ENCODE data around the gene GGT1. TPM values are rescaled to one million over a fixed set of nuclear protein-coding genes. Genes with fewer than 3 reads are reported as not detected.

GGT1 gene
- total RNA-seq, 1 donor from 2014 or later = 1.8 TPM

DNA sequence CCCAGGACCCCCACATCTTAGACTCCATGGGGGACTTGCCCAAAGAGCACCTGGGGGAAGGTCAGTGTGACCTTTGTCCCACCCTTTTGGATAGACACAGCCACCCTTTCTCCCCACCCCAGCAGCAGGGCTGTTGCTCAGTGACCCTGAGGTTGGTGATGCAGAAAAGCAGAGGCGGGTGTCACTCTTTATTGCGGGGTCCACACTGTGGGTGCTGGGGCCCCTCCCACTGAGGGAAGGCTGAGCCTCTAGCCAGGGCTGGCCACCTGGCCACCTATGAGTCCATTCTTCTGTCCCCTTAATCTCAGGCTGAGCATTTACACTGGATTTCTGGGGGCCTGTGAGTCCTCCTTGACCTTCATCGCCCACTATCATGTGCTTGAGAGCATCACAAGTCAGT is 17.5 kb upstream of the GGT1 start:
- Mint-ChIP-seq H3K4me1 (ENCODE audit: low read depth) (peaks cover 20% of the 10 kb centered on the region), H3K27ac (ENCODE audit: unreplicated experiment) (no peak overlapping the region), H3K27me3 (ENCODE audit: low read depth) (no peaks in the 10 kb centered on the region), H3K4me3 (ENCODE audit: unreplicated experiment) (no peak overlapping the region), H3K36me3 (ENCODE audit: low read depth) (no peaks in the 10 kb centered on the region), H3K9me3 (ENCODE audit: low read depth) (no peaks in the 10 kb centered on the region)
- TF ChIP-seq, protein P1, sequence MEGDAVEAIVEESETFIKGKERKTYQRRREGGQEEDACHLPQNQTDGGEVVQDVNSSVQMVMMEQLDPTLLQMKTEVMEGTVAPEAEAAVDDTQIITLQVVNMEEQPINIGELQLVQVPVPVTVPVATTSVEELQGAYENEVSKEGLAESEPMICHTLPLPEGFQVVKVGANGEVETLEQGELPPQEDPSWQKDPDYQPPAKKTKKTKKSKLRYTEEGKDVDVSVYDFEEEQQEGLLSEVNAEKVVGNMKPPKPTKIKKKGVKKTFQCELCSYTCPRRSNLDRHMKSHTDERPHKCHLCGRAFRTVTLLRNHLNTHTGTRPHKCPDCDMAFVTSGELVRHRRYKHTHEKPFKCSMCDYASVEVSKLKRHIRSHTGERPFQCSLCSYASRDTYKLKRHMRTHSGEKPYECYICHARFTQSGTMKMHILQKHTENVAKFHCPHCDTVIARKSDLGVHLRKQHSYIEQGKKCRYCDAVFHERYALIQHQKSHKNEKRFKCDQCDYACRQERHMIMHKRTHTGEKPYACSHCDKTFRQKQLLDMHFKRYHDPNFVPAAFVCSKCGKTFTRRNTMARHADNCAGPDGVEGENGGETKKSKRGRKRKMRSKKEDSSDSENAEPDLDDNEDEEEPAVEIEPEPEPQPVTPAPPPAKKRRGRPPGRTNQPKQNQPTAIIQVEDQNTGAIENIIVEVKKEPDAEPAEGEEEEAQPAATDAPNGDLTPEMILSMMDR (IDR thresholded peaks at IDR 0.05) = no peak
- peak; percentile 48 for DNase-seq (ENCODE audit: low spot score)

DNA sequence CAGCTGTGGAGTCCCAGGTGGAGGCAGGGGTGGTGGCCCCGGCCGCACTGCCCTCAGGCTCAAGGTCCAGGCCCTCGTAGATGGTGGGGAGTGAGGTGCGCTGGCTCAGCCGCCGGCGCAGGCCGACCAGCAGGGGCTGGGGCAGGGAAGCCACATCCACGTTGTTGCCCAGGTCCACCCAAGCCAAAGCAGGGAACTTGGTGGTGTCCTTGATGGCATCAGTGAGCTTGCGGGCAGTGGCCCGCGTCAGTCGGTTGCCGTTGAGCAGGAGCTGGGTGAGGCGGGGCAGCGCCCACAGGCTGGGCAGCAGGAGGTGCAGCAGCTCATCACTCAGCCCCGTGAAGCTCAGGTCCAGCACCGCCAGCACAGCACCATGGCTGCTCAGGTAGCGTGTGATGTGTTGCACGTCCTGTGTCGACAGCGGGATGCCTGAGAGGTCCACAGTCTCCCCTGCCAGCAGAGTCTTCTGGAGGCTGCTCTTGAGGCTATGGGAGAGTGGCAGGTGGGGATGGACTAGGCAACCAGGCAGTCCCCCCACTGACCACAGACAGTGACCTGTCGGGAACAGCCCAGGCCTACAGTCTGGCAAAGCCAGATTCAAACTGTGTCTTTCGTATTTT is 17.0 kb upstream of the GGT1 start:
- peak; percentile 51 for DNase-seq (ENCODE audit: low spot score)
- TF ChIP-seq, protein P1 (IDR thresholded peaks at IDR 0.05) = no peak
- Mint-ChIP-seq H3K4me3 (ENCODE audit: unreplicated experiment) (no peak overlapping the region), H3K27me3 (ENCODE audit: low read depth) (no peaks in the 10 kb centered on the region), H3K27ac (ENCODE audit: unreplicated experiment) (no peak overlapping the region), H3K4me1 (ENCODE audit: low read depth) (peaks cover 19% of the 10 kb centered on the region), H3K9me3 (ENCODE audit: low read depth) (no peaks in the 10 kb centered on the region), H3K36me3 (ENCODE audit: low read depth) (no peaks in the 10 kb centered on the region)

DNA sequence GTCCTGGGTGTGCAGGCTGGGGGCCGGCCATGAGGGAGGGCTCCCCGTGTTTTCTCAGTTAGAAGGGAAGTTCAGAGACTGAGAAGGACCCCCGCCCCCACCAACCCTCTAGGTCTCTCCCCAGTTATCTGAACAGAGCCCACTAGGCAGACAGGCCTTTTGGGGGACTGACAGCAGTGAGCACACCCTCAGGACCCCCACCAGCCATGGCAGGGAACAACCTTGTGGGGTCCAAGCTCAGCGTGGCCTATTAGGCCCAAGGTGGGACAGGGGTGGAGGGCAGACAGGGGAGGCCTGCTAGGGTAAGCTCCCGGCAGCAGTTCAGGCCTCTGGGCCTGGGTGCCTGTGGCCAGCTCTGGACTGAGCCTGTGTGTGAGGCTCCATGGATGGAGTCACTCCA is 15.7 kb upstream of the GGT1 start:
- H3K9me3 Mint-ChIP-seq (ENCODE audit: low read depth) = no peaks in the 10 kb centered on the region
- peaks cover 22% of the 10 kb centered on the region for H3K4me1 Mint-ChIP-seq (ENCODE audit: low read depth)
- no peak overlapping the region for H3K4me3 Mint-ChIP-seq (ENCODE audit: unreplicated experiment)

DNA sequence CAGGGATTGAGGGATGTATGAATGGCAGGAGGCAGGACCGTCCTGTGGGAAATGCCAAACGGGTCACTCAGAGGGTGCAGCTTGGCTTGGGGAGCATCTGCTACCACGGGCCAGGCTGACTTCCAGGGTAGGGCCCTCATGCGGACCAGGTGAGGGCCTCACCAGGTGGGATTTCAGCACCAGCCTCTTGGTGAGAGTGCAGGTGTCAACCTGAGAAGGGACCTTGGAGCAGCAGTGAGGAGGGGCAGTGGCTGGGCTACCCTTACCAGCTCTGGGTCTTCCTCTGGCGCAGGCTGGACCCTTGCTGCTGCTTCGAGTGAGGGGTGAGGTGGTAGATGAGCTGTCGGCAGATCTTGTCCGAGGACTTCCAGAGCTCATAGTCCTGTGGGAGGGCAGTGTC is 15.0 kb upstream of the GGT1 start:
- H3K9me3 Mint-ChIP-seq (ENCODE audit: low read depth) = no peaks in the 10 kb centered on the region
- no peak overlapping the region for H3K27ac Mint-ChIP-seq (ENCODE audit: unreplicated experiment)
- no peaks in the 10 kb centered on the region for H3K27me3 Mint-ChIP-seq (ENCODE audit: low read depth)
- no peak overlapping the region for H3K4me3 Mint-ChIP-seq (ENCODE audit: unreplicated experiment)
- H3K36me3 Mint-ChIP-seq (ENCODE audit: low read depth) = no peaks in the 10 kb centered on the region
- no peak for DNase-seq (ENCODE audit: low spot score)
- TF ChIP-seq, protein P1 (IDR thresholded peaks at IDR 0.05) = no peak
- peaks cover 25% of the 10 kb centered on the region for H3K4me1 Mint-ChIP-seq (ENCODE audit: low read depth)

More for the DNA sequence above, 15.7 kb upstream of the GGT1 start:
- Mint-ChIP-seq H3K27ac (ENCODE audit: unreplicated experiment) (no peak overlapping the region), H3K36me3 (ENCODE audit: low read depth) (no peaks in the 10 kb centered on the region), H3K27me3 (ENCODE audit: low read depth) (no peaks in the 10 kb centered on the region)
- TF ChIP-seq, protein P1 (IDR thresholded peaks at IDR 0.05) = no peak
- DNase-seq (ENCODE audit: low spot score) = no peak

DNA sequence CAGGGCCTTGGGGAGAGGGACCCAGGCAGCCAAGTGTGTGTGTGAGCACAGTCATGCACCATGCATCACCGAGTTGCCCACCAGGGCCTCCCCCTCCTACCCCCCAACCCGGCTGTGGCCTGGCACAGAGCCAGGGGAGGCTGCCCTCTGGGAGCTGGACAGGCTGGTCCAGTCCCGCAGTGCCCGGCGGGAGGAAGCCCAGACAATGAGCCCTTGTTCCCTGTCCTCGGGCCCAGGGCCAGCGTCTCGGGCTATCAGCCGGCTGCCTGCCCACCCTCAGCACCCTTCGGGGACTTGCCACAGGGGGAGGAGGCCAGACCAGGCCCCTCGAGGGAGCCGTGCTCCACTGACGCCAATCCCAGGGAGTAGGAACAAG is 14.6 kb upstream of the GGT1 start:
- TF ChIP-seq, protein P1 (IDR thresholded peaks at IDR 0.05) = no peak
- no peak for DNase-seq (ENCODE audit: low spot score)

More for the DNA sequence above, 14.6 kb upstream of the GGT1 start:
- no peaks in the 10 kb centered on the region for H3K36me3 Mint-ChIP-seq (ENCODE audit: low read depth)
- no peak overlapping the region for H3K4me3 Mint-ChIP-seq (ENCODE audit: unreplicated experiment)
- H3K4me1 Mint-ChIP-seq (ENCODE audit: low read depth) = peaks cover 23% of the 10 kb centered on the region
- no peaks in the 10 kb centered on the region for H3K27me3 Mint-ChIP-seq (ENCODE audit: low read depth)
- H3K9me3 Mint-ChIP-seq (ENCODE audit: low read depth) = no peaks in the 10 kb centered on the region
- no peak overlapping the region for H3K27ac Mint-ChIP-seq (ENCODE audit: unreplicated experiment)
